Spleen (tissue), 11 donors: ENCODE data around the gene MGMT. TPM values are rescaled to one million over a fixed set of nuclear protein-coding genes. Genes with fewer than 3 reads are reported as not detected.

Source experiments
- DNase-seq: peaks from one replicate; pipeline ENCODE4 v3.0.0-alpha.2; 2020
- H3K27ac ChIP-seq, 8 donors: fragments of 200-600 bp; sonication (generic) in 7 of 8; 1 replicate in 4 of 8; 2 replicates in 4 of 8; pipeline versions ENCODE4 v1.5.0 to v1.8.0; 2016 to 2021; ENCODE audit warnings: inconsistent platforms in 4 of 8, mild to moderate bottlenecking in 4 of 8, moderate library complexity in 1 of 8
- H3K27me3 ChIP-seq, 7 donors: fragments of 200-600 bp; sonication (generic) in 6 of 7; replicated peaks in 1 of 7; 1 replicate in 4 of 7; 2 replicates in 3 of 7; pipeline versions ENCODE4 v1.5.0 to v1.8.0; 2016 to 2021; ENCODE audit warnings: inconsistent platforms in 3 of 7, mild to moderate bottlenecking in 1 of 7
- H3K36me3 ChIP-seq, 6 donors: fragments of 200-600 bp; sonication (generic) in 5 of 6; 1 replicate in 4 of 6; 2 replicates in 2 of 6; pipeline versions ENCODE4 v1.5.0 to v1.8.0; 2016 to 2021; ENCODE audit warnings: inconsistent platforms in 2 of 6
- H3K4me1 ChIP-seq, 6 donors: fragments of 200-600 bp; sonication (generic) in 5 of 6; 1 replicate in 3 of 6; 2 replicates in 3 of 6; pipeline versions ENCODE4 v1.5.0 to v1.8.0; 2016 to 2021; ENCODE audit warnings: inconsistent platforms in 3 of 6
- H3K4me3 ChIP-seq, 8 donors: fragments of 200-600 bp; sonication (generic) in 7 of 8; 1 replicate in 4 of 8; 2 replicates in 4 of 8; pipeline versions ENCODE4 v1.5.0 to v1.8.0; 2016 to 2021; ENCODE audit warnings: inconsistent platforms in 4 of 8, mild to moderate bottlenecking in 4 of 8, moderate library complexity in 2 of 8
- H3K9me3 ChIP-seq, 8 donors: fragments of 200-600 bp; sonication (generic) in 7 of 8; 1 replicate in 4 of 8; 2 replicates in 4 of 8; pipeline versions ENCODE4 v1.5.0 to v1.8.0; 2016 to 2021; ENCODE audit warnings: inconsistent platforms in 4 of 8
- POLR2A ChIP-seq, 3 donors: fragments of 450-650 bp; IDR thresholded peaks; one replicate each; pipeline ENCODE4 v1.5.1; 2017; ENCODE audit warnings: antibody characterized with exemption in 3 of 3, mild to moderate bottlenecking in 1 of 3
- POLR2AphosphoS5 ChIP-seq, 3 donors: sonication (generic); formaldehyde crosslinking; IDR thresholded peaks; one replicate each; pipeline ENCODE4 v1.5.1; 2017; ENCODE audit warnings: antibody characterized with exemption in 3 of 3
- WGBS, 5 donors: extraction: QIAGEN DNeasy Blood & Tissue Kit in 3 of 5; methylation state at CpG; one replicate each; pipeline versions ENCODE4 v1.1.5 to v1.1.7; 2013 to 2018; 5-methylcytosine and 5-hydroxymethylcytosine counted together
- intact Hi-C: fragments of 100-400 bp; cut with DNase I; formaldehyde crosslinking; loops from one replicate; pipeline ENCODE4 v1.15.0; 2023; ENCODE audit warnings: low total_unique reads
- polyA plus RNA-seq, 3 donors: library from polyadenylated mRNA; stranded (reverse); fragments of 200-250 nt; gene quantifications; one replicate each; pipeline ENCODE4 v1.2.1, GENCODE V29; 2013
- total RNA-seq, 7 donors: library from RNA; depleted of rRNA in 3 of 7; stranded (reverse); fragments of >200 nt in 3 of 7; fragmentation: NEBNext Ultra II Directional in 4 of 7; extraction: Animal tissue kit (Norgen Biotek cat#: 25700) in 4 of 7; gene quantifications; one replicate each; pipeline versions ENCODE4 v1.1.0 to v1.2.1, GENCODE V29; 2016 to 2021
- TF ChIP-seq, protein P1 (sequence below), 11 experiments: fragments of 200-600 bp in 7 of 11; fragments of 450-650 bp in 4 of 11; sonication (generic) in 4 of 11; IDR thresholded peaks in 8 of 11; conservative IDR thresholded peaks in 3 of 11; 1 replicate in 7 of 11; 2 replicates in 4 of 11; pipeline versions ENCODE4 v1.4.0 to v1.8.0; 2016 to 2021; ENCODE audit warnings: antibody characterized with exemption in 11 of 11, inconsistent platforms in 4 of 11, mild to moderate bottlenecking in 1 of 11
- donor health status: healthy with polysubstance abuse.
- donor health status: DM: no; HTN: no; CAD: no; lungs with moderate emphysema.
- donor health status: DM: no; HTN: no; CAD: no.
- donor health status: Bipolar disorder and iron deficiency.
- donor health status: healthy.
- donor health status: DM: no; HTN: no; CAD: no.
- donor health status: DM: yes; HTN: yes; CAD: no.

Gene MGMT
- total and polyA plus RNA-seq, 10 donors = 14.3 to 33.4 (median 21.7) TPM

DNA sequence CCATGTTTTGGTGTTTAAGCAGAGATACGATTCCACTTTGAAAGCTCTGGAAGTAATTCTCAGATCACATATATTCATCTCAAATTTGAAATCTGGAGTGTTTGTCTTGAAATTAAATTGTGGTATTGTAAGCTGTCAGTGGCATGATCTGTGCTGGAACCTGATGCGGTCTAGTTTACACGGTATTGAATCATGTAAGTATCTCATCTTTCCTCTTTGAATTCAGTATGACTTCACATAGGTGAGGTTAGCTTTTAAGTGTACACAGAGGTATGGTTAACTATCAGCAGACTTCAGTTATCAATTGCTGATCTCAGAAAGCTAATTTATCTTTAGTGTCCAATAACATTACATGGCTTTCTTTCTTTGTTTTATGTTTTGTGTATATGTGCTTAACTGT, 155.2 kb downstream of the MGMT start:
- no peak for DNase-seq
- 91 to 97% (median 95%) methylated on average over 3 of the region's 3 CpGs for WGBS, 5 donors
- no peaks in the 10 kb centered on the region for H3K9me3 ChIP-seq
- no peaks in the 10 kb centered on the region for H3K27me3 ChIP-seq
- TF ChIP-seq POLR2AphosphoS5 (IDR thresholded peaks at IDR 0.05) (no peak), POLR2A (IDR thresholded peaks at IDR 0.05) (no peak)
- TF ChIP-seq, protein P1, sequence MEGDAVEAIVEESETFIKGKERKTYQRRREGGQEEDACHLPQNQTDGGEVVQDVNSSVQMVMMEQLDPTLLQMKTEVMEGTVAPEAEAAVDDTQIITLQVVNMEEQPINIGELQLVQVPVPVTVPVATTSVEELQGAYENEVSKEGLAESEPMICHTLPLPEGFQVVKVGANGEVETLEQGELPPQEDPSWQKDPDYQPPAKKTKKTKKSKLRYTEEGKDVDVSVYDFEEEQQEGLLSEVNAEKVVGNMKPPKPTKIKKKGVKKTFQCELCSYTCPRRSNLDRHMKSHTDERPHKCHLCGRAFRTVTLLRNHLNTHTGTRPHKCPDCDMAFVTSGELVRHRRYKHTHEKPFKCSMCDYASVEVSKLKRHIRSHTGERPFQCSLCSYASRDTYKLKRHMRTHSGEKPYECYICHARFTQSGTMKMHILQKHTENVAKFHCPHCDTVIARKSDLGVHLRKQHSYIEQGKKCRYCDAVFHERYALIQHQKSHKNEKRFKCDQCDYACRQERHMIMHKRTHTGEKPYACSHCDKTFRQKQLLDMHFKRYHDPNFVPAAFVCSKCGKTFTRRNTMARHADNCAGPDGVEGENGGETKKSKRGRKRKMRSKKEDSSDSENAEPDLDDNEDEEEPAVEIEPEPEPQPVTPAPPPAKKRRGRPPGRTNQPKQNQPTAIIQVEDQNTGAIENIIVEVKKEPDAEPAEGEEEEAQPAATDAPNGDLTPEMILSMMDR (IDR thresholded peaks at IDR 0.05 in 8 of 11, conservative IDR thresholded peaks at IDR 0.05 in 3 of 11) = no peak
- no peaks in the 10 kb centered on the region for H3K36me3 ChIP-seq
- no peak overlapping the region for H3K27ac ChIP-seq
- intact Hi-C loops = no loop called here
- peaks cover 0 to 6% (median 0%) of the 10 kb centered on the region in 6 donors for H3K4me1 ChIP-seq
- no peak overlapping the region for H3K4me3 ChIP-seq

DNA sequence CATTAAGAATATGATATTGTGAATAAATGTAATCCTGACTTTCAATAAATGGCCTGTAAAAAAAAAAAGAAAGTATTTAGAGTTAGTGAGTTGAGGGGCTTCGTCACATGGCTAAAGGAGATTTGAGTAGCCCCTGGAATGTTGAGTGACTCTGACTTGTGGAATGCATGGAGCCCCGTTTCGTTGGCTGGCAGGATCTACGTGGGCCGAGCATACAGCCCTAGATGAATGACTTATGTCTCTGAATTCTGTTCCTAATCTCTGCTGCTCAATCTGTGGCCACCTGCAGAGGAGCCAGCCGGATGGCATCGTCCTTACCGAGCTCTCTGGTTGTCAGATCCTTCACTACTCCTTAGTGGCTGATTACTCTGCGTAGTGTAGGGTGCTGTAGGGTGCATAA, 155.7 kb downstream of the MGMT start:
- H3K9me3 ChIP-seq = no peaks in the 10 kb centered on the region
- no peak overlapping the region for H3K27ac ChIP-seq
- TF ChIP-seq POLR2AphosphoS5 (IDR thresholded peaks at IDR 0.05) (no peak), POLR2A (IDR thresholded peaks at IDR 0.05) (no peak)
- TF ChIP-seq, protein P1 (IDR thresholded peaks at IDR 0.05 in 8 of 11, conservative IDR thresholded peaks at IDR 0.05 in 3 of 11) = no peak
- no peaks in the 10 kb centered on the region for H3K36me3 ChIP-seq
- 89 to 97% (median 95%) methylated on average over 9 of the region's 9 CpGs for WGBS, 5 donors
- no peaks in the 10 kb centered on the region for H3K27me3 ChIP-seq
- peaks cover 0 to 10% (median 0%) of the 10 kb centered on the region in 6 donors for H3K4me1 ChIP-seq
- intact Hi-C loops = no loop called here
- no peak for DNase-seq
- no peak overlapping the region for H3K4me3 ChIP-seq

DNA sequence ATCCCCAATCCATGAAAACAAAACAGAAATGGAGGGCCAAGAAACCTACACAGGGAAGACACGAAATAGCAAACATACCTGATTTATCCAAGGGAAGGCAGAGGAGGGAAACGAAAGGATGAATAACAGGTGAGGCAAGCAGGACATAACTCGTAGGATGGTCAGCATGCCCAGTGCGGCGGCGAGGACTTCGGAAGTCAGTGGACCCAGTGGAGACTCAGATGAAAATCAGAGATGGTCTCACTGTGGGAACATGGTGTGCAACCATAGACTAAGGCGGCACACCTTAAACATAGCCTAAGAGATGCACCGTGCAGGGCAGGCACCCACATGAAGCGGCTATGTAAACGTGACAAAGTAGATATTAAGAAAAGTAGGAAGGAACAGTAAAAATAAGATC, 157.5 kb downstream of the MGMT start:
- no peaks in the 10 kb centered on the region for H3K27me3 ChIP-seq
- H3K9me3 ChIP-seq = peaks cover 0 to under 1% (median 0%) of the 10 kb centered on the region in 8 donors
- intact Hi-C loops = no loop called here
- 76 to 98% (median 96%) methylated on average over 11 of the region's 11 CpGs for WGBS, 5 donors
- no peak for TF ChIP-seq POLR2AphosphoS5 (IDR thresholded peaks at IDR 0.05)
- no peak for TF ChIP-seq POLR2A (IDR thresholded peaks at IDR 0.05)
- TF ChIP-seq, protein P1 (IDR thresholded peaks at IDR 0.05 in 8 of 11, conservative IDR thresholded peaks at IDR 0.05 in 3 of 11) = no peak
- H3K4me3 ChIP-seq = no peak overlapping the region
- H3K36me3 ChIP-seq = no peaks in the 10 kb centered on the region
- peaks cover 0 to 13% (median 0%) of the 10 kb centered on the region in 6 donors for H3K4me1 ChIP-seq
- no peak overlapping the region for H3K27ac ChIP-seq
- DNase-seq = no peak

DNA sequence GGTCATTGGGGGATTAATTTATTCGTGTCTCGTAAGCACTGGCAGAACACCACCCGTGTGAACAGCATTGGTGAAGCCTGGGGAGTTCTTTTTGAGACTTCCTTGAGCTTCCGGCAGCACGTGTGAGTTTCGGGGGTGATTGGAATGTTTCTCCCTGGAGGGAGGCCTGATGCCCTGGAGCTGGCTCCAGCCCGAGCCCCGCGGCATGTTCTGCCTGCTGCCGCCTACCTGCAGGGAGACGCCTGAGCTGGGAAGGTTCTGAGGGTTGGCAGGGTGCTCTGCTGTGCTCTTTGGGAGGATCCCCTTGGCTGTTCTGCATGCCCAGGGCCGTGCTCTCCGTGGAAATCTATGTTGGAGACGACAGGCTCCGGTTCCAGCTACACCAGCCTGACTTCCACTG, 159.3 kb downstream of the MGMT start:
- intact Hi-C loops = no loop called here
- no peak for DNase-seq
- H3K36me3 ChIP-seq = no peaks in the 10 kb centered on the region
- no peak overlapping the region for H3K27ac ChIP-seq
- 93 to 97% (median 96%) methylated on average over 15 of the region's 15 CpGs for WGBS, 5 donors
- no peak overlapping the region for H3K4me3 ChIP-seq
- H3K9me3 ChIP-seq = peaks cover 0 to 5% (median 0%) of the 10 kb centered on the region in 8 donors
- TF ChIP-seq, protein P1 (IDR thresholded peaks at IDR 0.05 in 8 of 11, conservative IDR thresholded peaks at IDR 0.05 in 3 of 11) = no peak
- no peak for TF ChIP-seq POLR2AphosphoS5 (IDR thresholded peaks at IDR 0.05)
- TF ChIP-seq POLR2A (IDR thresholded peaks at IDR 0.05) = no peak
- H3K4me1 ChIP-seq = peaks cover 0 to 13% (median 0%) of the 10 kb centered on the region in 6 donors
- H3K27me3 ChIP-seq = no peaks in the 10 kb centered on the region
